ENCODE measurements around the gene FAM9B. TPM values are rescaled to one million over a fixed set of nuclear protein-coding genes. Genes with fewer than 3 reads are reported as not detected.

Gene FAM9B
- total and polyA plus RNA-seq, 2 of the 4 experiments (the other 2 are of a cell fraction), result not detected

DNA sequence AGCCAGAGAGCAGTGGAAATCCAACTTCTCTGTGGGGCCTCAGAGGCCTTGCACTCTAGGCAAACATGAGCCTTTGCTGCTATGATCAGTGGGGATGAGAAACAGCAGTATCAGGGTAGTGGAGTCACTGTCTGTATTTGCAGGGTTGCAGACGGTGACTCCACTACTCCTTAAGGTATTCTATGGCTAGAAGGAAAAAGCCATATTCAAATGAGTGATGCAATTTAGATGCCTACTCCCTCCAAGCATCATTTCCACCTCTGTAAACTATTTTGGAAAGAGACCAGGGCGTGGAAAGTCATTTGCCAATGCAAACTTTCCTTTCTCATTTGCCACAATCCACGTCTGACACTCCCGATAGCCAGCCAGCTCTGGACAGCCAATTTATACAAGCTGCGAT is 35.6 kb upstream of the FAM9B start:
- no TSS peak for BruUV-seq (replicated peaks)
- ChIA-PET POLR2A (ENCODE audit: unreplicated experiment) (no interaction called here), CTCF (no interaction called here)
- Histone ChIP-seq H2AFZ (replicated peaks; ENCODE audit: low read length, poor library complexity) (no peak overlapping the region), H3K4me1 (ENCODE audit: control insufficient read depth, insufficient read depth, low read length) (peaks cover 2% of the 10 kb centered on the region; the same call in 1 of the 2 replicates), H2AK5ac (ENCODE audit: low read depth, low read length) (no peak overlapping the region), H3K79me1 (ENCODE audit: low read depth in 1 of 2, low read length in 2 of 2) (no peaks in the 10 kb centered on the region), H2BK15ac (ENCODE audit: low read depth, low read length) (no peak overlapping the region), H2AK9ac (replicated peaks; ENCODE audit: low read depth, low read length, poor library complexity) (no peak overlapping the region), H4K91ac (ENCODE audit: insufficient read depth, low read depth, low read length) (no peak overlapping the region), H3K56ac (ENCODE audit: extremely low read depth, insufficient read depth, low read length) (no peak overlapping the region), H4K5ac (ENCODE audit: low read depth, low read length) (no peak overlapping the region), H3K23ac (ENCODE audit: low read depth, low read length) (no peak overlapping the region), H3K9me1 (ENCODE audit: insufficient read depth, low read length) (no peaks in the 10 kb centered on the region), H3K9ac (ENCODE audit: low read depth, low read length) (no peak overlapping the region), H4K8ac (ENCODE audit: low read depth in 2 of 2, low read length in 2 of 2) (no peak overlapping the region), H3K14ac (replicated peaks; ENCODE audit: low read depth, low read length) (no peak overlapping the region), H3K27me3 (ENCODE audit: control insufficient read depth, insufficient read depth, low read length) (no peaks in the 10 kb centered on the region), H2BK5ac (ENCODE audit: low read depth, low read length, poor library complexity, severe bottlenecking) (no peak overlapping the region), H3K9me3 (ENCODE audit: control insufficient read depth, insufficient read depth, low read length) (no peaks in the 10 kb centered on the region), H4K20me1 (ENCODE audit: insufficient read depth, low read length) (no peaks in the 10 kb centered on the region), H2BK120ac (ENCODE audit: low read depth, low read length) (no peak overlapping the region; the same call in 1 of the 2 replicates), H3K18ac (ENCODE audit: low read depth, low read length) (no peak overlapping the region), H2BK20ac (ENCODE audit: low read depth, low read length) (no peak overlapping the region), H3K4ac (ENCODE audit: low read depth, low read length) (no peak overlapping the region), H3K27ac (ENCODE audit: insufficient read depth, low read length) (no peak overlapping the region), H3K4me2 (ENCODE audit: low read depth, low read length) (no peak overlapping the region), H3K4me3 (ENCODE audit: insufficient read depth, low read depth, low read length) (no peak overlapping the region), H3K36me3 (ENCODE audit: control insufficient read depth, insufficient read depth, low read length) (no peaks in the 10 kb centered on the region)
- in situ Hi-C loops (cut with MboI; ENCODE audit: low sequenced_read_pairs), result no loop called here
- intact Hi-C loops (cut with micrococcal nuclease), result no loop called here
- WGBS, 2 experiments (ENCODE audit: extremely low coverage in 2 of 2, insufficient read length in 1 of 2), result no CpG with 5 or more reads among the region's 5 CpGs
- dilution Hi-C loops (cut with HindIII; ENCODE audit: low sequenced_read_pairs, unreplicated experiment), result no loop called here
- DNase-seq (no peak), ATAC-seq (ENCODE audit: low read depth) (no peak)
- TF ChIP-seq, protein P1, sequence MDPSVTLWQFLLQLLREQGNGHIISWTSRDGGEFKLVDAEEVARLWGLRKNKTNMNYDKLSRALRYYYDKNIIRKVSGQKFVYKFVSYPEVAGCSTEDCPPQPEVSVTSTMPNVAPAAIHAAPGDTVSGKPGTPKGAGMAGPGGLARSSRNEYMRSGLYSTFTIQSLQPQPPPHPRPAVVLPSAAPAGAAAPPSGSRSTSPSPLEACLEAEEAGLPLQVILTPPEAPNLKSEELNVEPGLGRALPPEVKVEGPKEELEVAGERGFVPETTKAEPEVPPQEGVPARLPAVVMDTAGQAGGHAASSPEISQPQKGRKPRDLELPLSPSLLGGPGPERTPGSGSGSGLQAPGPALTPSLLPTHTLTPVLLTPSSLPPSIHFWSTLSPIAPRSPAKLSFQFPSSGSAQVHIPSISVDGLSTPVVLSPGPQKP (IDR thresholded peaks at IDR 0.05; ENCODE audit: borderline replicate concordance, low read depth, low read length), result no peak
- TF ChIP-seq RAD21 (IDR thresholded peaks at IDR 0.05; ENCODE audit: low read length) (no peak), NFE2L2 (IDR thresholded peaks at IDR 0.05; ENCODE audit: low read depth, low read length) (no peak), CEBPB (IDR thresholded peaks at IDR 0.05; ENCODE audit: low read depth, low read length) (no peak), MAZ (IDR thresholded peaks at IDR 0.05; ENCODE audit: borderline replicate concordance, low read depth, low read length) (no peak), BHLHE40 (IDR thresholded peaks at IDR 0.05; ENCODE audit: low read depth, low read length) (no peak)
- TF ChIP-seq, protein P2, sequence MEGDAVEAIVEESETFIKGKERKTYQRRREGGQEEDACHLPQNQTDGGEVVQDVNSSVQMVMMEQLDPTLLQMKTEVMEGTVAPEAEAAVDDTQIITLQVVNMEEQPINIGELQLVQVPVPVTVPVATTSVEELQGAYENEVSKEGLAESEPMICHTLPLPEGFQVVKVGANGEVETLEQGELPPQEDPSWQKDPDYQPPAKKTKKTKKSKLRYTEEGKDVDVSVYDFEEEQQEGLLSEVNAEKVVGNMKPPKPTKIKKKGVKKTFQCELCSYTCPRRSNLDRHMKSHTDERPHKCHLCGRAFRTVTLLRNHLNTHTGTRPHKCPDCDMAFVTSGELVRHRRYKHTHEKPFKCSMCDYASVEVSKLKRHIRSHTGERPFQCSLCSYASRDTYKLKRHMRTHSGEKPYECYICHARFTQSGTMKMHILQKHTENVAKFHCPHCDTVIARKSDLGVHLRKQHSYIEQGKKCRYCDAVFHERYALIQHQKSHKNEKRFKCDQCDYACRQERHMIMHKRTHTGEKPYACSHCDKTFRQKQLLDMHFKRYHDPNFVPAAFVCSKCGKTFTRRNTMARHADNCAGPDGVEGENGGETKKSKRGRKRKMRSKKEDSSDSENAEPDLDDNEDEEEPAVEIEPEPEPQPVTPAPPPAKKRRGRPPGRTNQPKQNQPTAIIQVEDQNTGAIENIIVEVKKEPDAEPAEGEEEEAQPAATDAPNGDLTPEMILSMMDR (conservative IDR thresholded peaks at IDR 0.05; ENCODE audit: low read depth, low read length), result no peak
